ENCODE data around the gene NMUR1.

NMUR1 gene

DNA sequence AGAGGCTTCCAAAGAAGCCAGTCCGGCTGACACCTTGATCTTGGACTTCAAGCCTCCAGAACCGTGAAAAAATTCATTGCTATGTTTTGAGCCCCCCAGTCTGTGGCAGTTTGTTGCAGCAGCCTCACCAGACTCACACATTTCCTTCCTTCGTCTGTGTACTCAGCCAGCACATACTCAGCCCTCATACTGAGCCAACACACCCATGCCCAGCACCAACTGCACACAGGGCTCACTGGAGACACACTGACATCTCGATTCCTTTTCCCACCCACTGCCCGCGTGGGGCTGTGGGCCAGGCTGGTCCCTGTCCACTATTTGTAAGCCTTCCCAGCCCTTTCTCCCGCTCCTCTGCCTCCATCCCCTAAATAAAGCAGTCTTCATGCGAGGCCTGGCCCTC is 24.1 kb upstream of the NMUR1 start:
- DNase-seq (ENCODE audit: low read depth in 2 of 2): no peak

GRCh38 chr2:231552752-231553151 is 22.5 kb upstream of the NMUR1 start:
- DNase-seq (ENCODE audit: low read depth in 2 of 2): no peak

DNA sequence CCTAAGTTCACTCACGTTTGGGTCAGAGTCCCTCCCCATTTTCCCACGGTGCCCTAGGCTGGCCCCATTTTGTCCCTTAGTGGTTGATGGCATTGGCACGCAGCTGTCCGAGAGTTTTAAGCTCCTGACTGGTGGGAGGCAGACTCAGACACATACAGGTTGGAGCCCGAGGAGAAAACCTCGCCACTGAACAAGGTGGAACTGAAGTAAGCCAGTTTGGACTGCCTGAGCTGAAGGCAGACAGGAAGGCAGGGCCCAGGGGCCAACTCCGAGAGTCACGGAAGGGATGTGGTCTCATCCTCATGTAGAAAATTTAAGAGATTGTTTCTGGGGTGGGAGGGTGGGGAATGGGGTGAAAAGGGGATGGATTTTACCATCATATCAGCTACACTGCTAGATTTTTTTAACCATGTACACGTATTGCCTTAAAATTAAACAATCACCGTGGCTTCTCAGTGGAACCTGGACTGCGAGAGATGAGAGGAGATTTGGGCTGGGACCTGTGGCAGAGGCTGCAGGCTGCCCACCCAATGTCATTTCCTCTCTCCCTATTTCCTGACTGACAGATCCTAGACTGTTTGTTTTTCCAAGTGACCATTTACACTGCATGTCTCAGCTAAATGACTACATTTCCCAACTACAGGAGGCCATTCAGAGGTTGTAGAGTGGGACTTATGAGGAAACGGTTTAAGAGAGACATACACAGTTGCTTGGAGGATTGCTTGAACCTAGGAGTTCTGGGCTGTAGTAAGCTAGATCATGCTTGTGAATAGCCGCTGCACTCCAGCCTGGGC is 19.4 kb upstream of the NMUR1 start:
- no peak for DNase-seq (ENCODE audit: low read depth in 2 of 2)

DNA sequence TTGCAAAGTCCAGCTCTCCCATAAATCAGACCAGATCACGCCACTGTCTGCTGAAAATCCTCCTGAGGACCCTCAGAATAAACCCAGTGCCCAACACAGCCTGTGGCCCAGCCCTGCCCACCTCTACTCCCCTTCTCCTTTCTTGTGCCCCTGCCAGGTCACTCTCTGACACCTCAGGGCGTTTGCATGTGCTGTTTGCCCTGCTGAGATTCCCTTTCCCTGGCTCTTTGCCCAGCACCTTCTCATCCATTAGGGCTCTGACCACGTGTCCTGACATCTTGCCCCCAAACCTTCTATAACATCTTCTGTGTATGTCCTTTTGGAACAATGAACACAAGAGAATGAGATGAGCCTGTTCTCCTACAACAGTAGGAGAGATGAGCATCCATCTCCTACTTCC is 18.5 kb upstream of the NMUR1 start:
- no peak for DNase-seq (ENCODE audit: low read depth in 2 of 2)

DNA sequence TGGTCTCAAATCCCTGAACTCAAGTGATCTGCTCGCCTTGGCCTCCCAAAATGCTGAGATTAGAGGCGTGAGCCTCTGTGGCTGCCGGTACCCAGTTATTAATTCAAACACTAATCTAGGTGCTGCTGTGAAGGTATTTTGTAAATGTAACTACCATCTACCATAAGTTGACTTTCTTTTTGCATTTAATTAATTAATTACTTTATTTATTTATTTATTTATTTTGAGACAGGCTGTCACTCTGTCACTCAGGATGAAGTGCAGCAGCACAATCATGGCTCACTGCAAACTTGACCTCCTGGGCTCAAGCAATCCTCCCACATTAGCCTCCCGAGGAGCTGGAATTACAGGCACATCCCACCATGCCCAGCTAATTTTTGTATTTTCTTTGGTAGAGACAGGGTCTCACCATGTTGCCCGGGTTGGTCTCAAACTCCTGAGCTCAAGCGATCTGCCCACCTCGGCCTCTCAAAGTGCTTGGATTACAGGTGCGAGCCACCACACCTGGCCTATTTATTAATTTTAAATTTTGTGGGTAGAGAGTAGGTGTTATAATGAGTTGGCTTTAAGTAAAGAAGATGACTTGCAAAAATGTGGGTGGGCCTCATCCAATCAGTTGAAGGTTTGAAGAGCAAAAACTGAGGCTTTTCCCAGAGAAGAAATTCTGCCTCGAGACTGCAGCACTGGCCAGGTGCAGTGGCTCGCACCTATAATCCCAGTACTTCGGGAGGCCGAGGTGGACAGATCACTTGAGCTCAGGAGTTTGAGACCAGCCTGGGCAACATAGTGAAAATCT is 17.3 kb upstream of the NMUR1 start:
- DNase-seq (ENCODE audit: low read depth in 2 of 2): no peak

GRCh38 chr2:231546014-231546715 is 15.9 kb upstream of the NMUR1 start:
- no peak for DNase-seq (ENCODE audit: low read depth in 2 of 2)

GRCh38 chr2:231545105-231545902 is 15.1 kb upstream of the NMUR1 start:
- DNase-seq (ENCODE audit: low read depth in 2 of 2): no peak

GRCh38 chr2:231542136-231542535 is 11.9 kb upstream of the NMUR1 start:
- DNase-seq (ENCODE audit: low read depth in 2 of 2): no peak

- no peak for DNase-seq (ENCODE audit: low read depth in 2 of 2)
These were observed 11.4 kb upstream of the NMUR1 start for GRCh38 chr2:231541645-231542044.

GRCh38 chr2:231539991-231540390 is 9.7 kb upstream of the NMUR1 start:
- DNase-seq (ENCODE audit: low read depth in 2 of 2): no peak

DNA sequence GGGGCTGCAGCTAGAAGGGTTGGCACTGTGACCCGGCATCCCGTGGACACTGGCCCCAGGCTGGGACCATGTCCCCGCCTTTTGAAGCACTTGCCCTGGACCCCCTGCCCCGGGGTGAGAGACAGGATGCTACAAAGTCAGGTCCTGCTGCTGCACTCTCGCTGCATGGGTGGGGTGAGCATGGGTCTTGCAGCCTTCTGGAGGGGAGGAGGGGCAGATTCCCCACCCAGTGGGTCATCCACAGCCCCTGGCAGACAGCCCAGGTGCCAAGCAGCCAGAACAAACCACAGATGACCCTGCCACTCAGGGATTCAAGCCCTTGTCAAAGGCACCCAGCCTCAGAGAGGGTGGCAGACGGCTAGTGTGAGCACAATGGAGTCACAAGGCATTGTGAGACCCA is 5.7 kb upstream of the NMUR1 start:
- DNase-seq (ENCODE audit: low read depth in 2 of 2): no peak

DNA sequence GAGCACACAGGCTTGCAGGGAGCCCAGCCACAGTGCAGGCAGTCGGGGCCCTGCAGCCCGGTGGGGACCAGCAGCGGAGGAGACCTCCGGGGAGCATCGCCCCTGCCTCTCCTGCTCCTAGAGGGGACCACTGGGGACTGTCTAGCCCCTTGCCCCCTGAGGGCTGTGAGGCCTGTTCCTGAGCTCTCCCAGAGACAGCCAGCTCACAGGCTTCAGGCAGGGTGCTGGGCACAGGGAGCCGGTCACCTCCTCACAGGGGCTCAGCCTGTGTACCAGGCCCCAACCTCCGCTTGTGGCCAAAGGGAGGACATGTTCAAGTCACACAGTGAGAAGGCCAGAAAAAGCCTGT is 3.5 kb upstream of the NMUR1 start:
- DNase-seq (ENCODE audit: low read depth in 2 of 2): no peak

DNA sequence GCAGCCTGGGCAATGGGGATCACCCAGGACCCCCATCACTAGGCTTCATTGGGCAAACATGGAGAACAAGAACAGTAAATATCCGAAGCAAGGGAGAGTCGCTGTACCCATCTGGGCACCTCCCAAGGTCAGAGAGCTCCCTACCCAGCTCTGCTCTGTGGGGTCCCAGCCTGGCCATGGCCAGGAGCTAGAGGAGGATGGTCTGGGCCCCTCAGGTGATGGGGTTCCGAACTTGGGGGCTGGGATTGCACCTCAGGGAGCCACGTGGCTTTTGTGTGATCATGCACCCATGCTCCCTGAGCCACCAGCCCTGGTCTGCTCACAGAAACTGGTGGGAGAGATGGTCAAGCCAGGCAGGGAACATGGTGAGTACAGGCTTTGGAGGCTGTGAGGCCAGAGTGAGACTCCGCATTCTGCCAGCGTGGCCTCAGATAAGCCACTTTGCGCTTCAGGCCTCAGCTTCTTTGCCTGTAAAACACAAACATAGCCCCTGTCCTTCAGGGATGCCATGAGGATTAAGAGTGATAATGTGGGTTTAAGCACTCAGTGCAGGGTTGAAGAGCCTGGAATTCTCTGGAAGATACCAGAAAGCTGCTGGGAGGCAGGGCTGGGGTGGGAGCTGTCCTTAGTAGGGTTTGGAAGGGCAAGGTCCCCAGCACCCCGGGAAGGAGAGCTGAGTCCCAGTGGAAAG is 3.0 kb upstream of the NMUR1 start:
- no peak for DNase-seq (ENCODE audit: low read depth in 2 of 2)

DNA sequence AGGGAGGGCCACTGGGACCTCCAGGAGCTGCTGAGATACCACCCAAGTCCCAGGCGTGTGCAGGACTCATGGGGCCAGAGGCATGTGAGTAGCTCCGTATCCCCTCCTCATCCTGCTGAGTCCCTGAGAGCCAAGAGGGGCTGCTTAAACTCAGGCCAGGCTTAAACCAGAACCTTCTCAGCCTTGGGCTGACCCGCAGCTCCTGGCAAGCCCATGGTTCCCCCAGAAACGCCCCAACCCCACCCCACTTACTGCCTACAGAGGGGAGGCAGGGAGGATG is 2.5 kb upstream of the NMUR1 start:
- no peak for DNase-seq (ENCODE audit: low read depth in 2 of 2)

DNA sequence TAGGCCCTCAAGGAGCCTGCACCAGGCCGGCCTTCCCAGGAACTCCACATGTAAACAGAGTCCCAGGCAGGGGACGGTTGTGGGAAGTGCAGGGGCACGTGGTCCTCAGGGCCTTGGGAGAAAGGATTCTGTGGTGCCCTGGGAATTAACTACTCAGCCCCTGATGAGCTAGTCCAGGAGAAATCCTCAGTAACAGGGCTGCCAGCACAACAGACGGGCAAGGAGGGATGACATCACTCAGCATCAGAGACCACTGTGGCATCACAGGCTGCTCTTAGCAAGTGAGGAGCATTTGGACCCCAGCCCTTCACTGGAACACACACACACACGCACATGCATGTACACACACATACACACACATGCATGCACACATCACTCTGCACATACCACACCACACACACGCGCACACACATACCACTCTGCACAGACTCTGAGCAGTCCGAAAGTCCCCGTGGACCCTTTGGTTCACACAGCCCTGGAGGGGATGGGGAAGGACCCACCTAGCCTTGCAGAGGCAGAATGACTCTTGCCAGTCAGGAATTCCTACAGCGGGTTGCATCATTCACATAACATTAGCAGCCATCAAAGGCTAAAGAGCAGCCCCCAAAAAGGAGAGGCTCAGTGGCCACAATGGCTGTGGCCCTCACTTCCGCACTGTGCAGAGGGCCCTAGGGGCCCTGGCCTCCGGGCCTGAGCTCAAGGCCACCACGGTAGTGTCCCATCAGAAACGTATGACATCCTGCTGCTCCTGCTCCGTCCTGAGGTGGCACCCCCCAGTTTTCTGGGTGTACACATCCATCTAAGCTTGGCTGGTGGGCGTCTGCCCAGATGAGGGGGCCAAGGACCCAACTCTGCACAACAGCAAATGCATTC is 1.9 kb upstream of the NMUR1 start:
- no peak for DNase-seq (ENCODE audit: low read depth in 2 of 2)

- DNase-seq (ENCODE audit: low read depth in 2 of 2): no peak
These were observed 1.2 kb upstream of the NMUR1 start for GRCh38 chr2:231531466-231531865.

DNA sequence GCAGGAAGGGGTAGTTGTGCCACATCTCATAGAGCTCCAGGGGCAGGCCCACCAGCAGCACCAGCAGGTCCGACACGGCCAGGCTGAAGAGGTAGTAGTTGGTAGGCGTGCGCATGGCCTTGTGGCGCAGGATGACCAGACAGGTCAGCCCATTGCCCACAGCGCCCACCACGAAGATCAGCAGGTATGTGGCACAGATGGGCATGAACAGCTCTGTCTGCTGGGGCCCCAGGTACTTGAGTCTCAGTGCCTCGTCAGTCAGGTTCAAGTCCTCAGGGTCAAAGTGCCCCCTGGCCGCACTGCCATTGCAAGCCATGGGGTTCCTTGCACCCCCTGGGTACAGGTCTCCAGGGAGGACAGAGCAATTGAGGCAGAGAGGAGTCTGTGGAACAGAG is 1.6 kb downstream of the NMUR1 start:
- DNase-seq (ENCODE audit: low read depth in 2 of 2): no peak

- DNase-seq (ENCODE audit: low read depth in 2 of 2): no peak
These were observed 2.1 kb downstream of the NMUR1 start for GRCh38 chr2:231527955-231528635.

GRCh38 chr2:231527091-231527395 is 3.2 kb downstream of the NMUR1 start:
- no peak for DNase-seq (ENCODE audit: low read depth in 2 of 2)

All from stimulated activated CD4-positive, alpha-beta T cell treated with anti-CD3 and anti-CD28 coated beads, Interleukin-1b, Interleukin-23, amount 100 ng/mL, for 1 hour (primary cell).